Endothelial cell (in vitro differentiated cells): ENCODE measurements around the gene JKAMP. TPM values are rescaled to one million over a fixed set of nuclear protein-coding genes. Genes with fewer than 3 reads are reported as not detected.

ENCODE experiments used
- DNase-seq: peaks from one replicate; pipeline ENCODE4 v3.0.0; 2021; ENCODE audit warnings: low spot score
- H3K27ac Mint-ChIP-seq: one replicate; pipeline ENCODE4 v1.8.0; 2021; ENCODE audit warnings: mixed read lengths, inconsistent platforms; ENCODE audit not compliant: unreplicated experiment
- H3K27me3 Mint-ChIP-seq: one replicate; pipeline ENCODE4 v1.8.0; 2021; ENCODE audit warnings: mild to moderate bottlenecking, moderate library complexity, mixed read lengths, inconsistent platforms; ENCODE audit not compliant: unreplicated experiment
- H3K36me3 Mint-ChIP-seq: one replicate; pipeline ENCODE4 v1.8.0; 2021; ENCODE audit warnings: mild to moderate bottlenecking, low read depth, mixed read lengths, inconsistent platforms; ENCODE audit not compliant: unreplicated experiment
- H3K4me1 Mint-ChIP-seq: one replicate; pipeline ENCODE4 v1.8.0; 2021; ENCODE audit warnings: mild to moderate bottlenecking, mixed read lengths, inconsistent platforms; ENCODE audit not compliant: unreplicated experiment
- H3K4me3 Mint-ChIP-seq: one replicate; pipeline ENCODE4 v1.8.0; 2021; ENCODE audit warnings: mild to moderate bottlenecking, mixed read lengths, inconsistent platforms; ENCODE audit not compliant: unreplicated experiment
- H3K9me3 Mint-ChIP-seq: one replicate; pipeline ENCODE4 v1.8.0; 2021; ENCODE audit warnings: mixed read lengths, inconsistent platforms; ENCODE audit not compliant: unreplicated experiment
- total RNA-seq: library from RNA; stranded (reverse); fragmentation: NEBNext Ultra II Directional; extraction: Animal tissue kit (Norgen Biotek cat#: 25700); gene quantifications from one replicate; pipeline ENCODE4 v1.2.1, GENCODE V29; 2021; ENCODE audit not compliant: unreplicated experiment
- TF ChIP-seq, protein P1 (sequence below): fragments of 200-600 bp; sonication (generic); IDR thresholded peaks from one replicate; pipeline ENCODE4 v1.5.0; 2021; ENCODE audit warnings: antibody characterized with exemption; ENCODE audit not compliant: unreplicated experiment

JKAMP gene
- total RNA-seq, 1 donor from 2014 or later, result 36.5 TPM

DNA sequence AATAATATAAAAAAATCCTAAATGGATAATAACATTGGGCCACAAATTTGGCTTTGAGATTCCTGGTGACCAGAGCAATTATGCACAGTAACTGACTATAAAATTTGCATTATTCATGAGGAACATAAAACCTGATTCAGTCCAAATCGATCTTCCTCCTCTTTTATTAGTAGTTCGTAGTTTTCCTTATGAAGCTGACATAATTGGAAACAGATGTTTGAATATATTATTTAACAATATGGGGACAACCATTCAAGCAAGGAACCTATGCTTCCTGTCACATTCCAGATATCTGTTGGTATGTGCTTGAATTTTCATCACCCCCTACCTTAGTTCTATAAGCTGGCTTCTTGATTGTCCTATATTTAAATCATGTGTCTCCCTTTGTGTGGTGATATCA lies 57.4 kb downstream of the JKAMP start:
- no peak overlapping the region for H3K4me3 Mint-ChIP-seq
- H3K27ac Mint-ChIP-seq, result no peak overlapping the region

DNA sequence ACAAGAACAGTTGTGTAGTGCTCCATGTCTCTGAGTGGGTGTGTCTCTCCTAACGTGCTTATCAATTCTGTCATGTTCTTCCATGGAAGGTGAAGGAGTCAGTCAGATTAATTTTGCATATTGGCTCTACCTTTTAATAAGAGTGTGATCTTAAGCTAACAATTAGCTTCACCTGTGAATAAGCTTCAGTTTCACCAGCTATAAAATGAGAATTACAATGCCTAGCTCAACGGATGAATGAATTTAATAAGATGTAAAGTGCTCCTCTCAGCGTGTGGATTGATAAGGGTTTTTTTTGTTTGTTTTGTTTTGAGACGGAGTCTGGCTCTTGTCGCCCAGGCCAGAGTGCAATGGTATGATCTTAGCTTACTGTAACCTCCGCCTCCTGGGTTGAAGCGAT lies 59.6 kb downstream of the JKAMP start:
- no peak overlapping the region for H3K27ac Mint-ChIP-seq
- H3K4me3 Mint-ChIP-seq, result no peak overlapping the region
- no peaks in the 10 kb centered on the region for H3K36me3 Mint-ChIP-seq

More for the DNA sequence above, 57.4 kb downstream of the JKAMP start:
- TF ChIP-seq, protein P1, sequence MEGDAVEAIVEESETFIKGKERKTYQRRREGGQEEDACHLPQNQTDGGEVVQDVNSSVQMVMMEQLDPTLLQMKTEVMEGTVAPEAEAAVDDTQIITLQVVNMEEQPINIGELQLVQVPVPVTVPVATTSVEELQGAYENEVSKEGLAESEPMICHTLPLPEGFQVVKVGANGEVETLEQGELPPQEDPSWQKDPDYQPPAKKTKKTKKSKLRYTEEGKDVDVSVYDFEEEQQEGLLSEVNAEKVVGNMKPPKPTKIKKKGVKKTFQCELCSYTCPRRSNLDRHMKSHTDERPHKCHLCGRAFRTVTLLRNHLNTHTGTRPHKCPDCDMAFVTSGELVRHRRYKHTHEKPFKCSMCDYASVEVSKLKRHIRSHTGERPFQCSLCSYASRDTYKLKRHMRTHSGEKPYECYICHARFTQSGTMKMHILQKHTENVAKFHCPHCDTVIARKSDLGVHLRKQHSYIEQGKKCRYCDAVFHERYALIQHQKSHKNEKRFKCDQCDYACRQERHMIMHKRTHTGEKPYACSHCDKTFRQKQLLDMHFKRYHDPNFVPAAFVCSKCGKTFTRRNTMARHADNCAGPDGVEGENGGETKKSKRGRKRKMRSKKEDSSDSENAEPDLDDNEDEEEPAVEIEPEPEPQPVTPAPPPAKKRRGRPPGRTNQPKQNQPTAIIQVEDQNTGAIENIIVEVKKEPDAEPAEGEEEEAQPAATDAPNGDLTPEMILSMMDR, result no peak
- no peaks in the 10 kb centered on the region for H3K27me3 Mint-ChIP-seq
- H3K9me3 Mint-ChIP-seq, result no peaks in the 10 kb centered on the region
- H3K36me3 Mint-ChIP-seq, result no peaks in the 10 kb centered on the region
- H3K4me1 Mint-ChIP-seq, result no peaks in the 10 kb centered on the region
- no peak for DNase-seq

DNA sequence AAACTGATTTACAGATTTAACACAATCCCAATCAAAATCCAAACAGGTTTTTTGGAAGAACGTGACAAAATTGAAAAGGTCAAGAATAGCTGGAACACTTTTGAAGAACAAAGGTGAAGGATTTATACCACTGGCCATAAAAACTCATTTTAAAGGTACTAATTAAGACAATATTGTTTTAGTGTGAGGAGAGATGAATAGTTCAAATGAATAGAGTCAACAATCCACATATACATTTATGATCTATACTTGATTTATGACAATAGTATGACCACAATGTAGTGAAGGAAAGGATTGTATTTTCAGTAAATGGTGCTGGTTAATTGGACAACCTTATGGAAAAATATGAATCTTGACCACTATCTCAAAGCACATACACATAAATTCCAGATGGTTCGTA lies 63.0 kb downstream of the JKAMP start:
- Mint-ChIP-seq H3K4me3 (no peak overlapping the region), H3K27ac (no peak overlapping the region), H3K4me1 (no peaks in the 10 kb centered on the region), H3K27me3 (no peaks in the 10 kb centered on the region), H3K9me3 (no peaks in the 10 kb centered on the region), H3K36me3 (no peaks in the 10 kb centered on the region)
- TF ChIP-seq, protein P1, result no peak
- DNase-seq, result no peak

More for the DNA sequence above, 59.6 kb downstream of the JKAMP start:
- no peaks in the 10 kb centered on the region for H3K9me3 Mint-ChIP-seq
- H3K27me3 Mint-ChIP-seq, result no peaks in the 10 kb centered on the region
- TF ChIP-seq, protein P1, result no peak
- DNase-seq, result no peak
- no peaks in the 10 kb centered on the region for H3K4me1 Mint-ChIP-seq

Other genes with a start within 250 kb of the JKAMP start
- gene GPR135, start 19.1 kb upstream of the JKAMP start, total RNA-seq, result 1.5 TPM
- gene L3HYPDH, start 109 bp upstream of the JKAMP start, total RNA-seq, result 11.4 TPM
- gene CCDC175, start 92.3 kb downstream of the JKAMP start, total RNA-seq, result not detected